A673 (cell line): ENCODE results near the gene GALNT3.

ENCODE experiments used
- EZH2 ChIP-seq: fragments of 200-600 bp; sonication (generic); IDR thresholded peaks from 2 replicates; pipeline ENCODE4 v1.6.1; 2017; ENCODE audit warnings: borderline replicate concordance, low read depth, mild to moderate bottlenecking, mixed read lengths, antibody characterized with exemption, low read length; ENCODE audit not compliant: poor library complexity, severe bottlenecking
- TF ChIP-seq, protein P1 (sequence below): fragments of 300-800, 200-600 bp; sonication (generic); conservative IDR thresholded peaks from 2 replicates; pipeline ENCODE4 v1.5.1; 2017; ENCODE audit warnings: low read depth, mild to moderate bottlenecking, antibody characterized with exemption, low read length, moderate library complexity, mixed read lengths

DNA sequence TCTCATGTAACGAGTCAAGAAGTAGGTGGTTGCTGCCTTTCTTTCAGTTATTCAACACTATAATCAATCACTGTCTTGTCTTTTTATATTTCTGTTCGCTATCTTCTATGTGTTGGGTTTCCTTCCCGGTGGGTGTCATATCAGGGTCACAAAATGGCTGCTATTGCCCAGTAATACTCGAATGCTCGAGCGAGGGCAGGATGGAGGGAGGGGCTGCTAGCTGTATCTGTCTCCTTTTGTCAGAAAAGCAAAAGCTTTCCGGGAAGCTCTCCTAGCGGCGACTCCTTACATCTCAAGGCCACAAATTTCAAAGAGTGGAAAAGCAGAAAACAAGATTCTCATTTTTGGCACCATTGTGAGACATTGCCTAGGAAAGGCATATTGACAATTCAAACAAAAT lies 16.4 kb upstream of the GALNT3 start:
- TF ChIP-seq, protein P1, sequence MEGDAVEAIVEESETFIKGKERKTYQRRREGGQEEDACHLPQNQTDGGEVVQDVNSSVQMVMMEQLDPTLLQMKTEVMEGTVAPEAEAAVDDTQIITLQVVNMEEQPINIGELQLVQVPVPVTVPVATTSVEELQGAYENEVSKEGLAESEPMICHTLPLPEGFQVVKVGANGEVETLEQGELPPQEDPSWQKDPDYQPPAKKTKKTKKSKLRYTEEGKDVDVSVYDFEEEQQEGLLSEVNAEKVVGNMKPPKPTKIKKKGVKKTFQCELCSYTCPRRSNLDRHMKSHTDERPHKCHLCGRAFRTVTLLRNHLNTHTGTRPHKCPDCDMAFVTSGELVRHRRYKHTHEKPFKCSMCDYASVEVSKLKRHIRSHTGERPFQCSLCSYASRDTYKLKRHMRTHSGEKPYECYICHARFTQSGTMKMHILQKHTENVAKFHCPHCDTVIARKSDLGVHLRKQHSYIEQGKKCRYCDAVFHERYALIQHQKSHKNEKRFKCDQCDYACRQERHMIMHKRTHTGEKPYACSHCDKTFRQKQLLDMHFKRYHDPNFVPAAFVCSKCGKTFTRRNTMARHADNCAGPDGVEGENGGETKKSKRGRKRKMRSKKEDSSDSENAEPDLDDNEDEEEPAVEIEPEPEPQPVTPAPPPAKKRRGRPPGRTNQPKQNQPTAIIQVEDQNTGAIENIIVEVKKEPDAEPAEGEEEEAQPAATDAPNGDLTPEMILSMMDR, result no peak
- TF ChIP-seq EZH2, result no peak
